Astrocyte of the spinal cord (primary cell): ENCODE results near the gene STT3B.

Source experiments
- DNase-seq: peaks from one replicate; pipeline ENCODE4 v3.0.0; 2011; ENCODE audit warnings: low read depth, low spot score
- H3K4me3 ChIP-seq: 2 replicates; pipeline ENCODE4 v1.5.1; 2011; ENCODE audit warnings: low read depth, mild to moderate bottlenecking, low read length, moderate library complexity
- CTCF ChIP-seq: IDR thresholded peaks from 2 replicates; pipeline ENCODE4 v1.5.1; 2012; ENCODE audit warnings: low read depth, mild to moderate bottlenecking, low read length, inconsistent platforms
- in situ Hi-C: cut with HindIII; loops from 2 replicates; pipeline ENCODE4 v1.10.0; 2017; ENCODE audit warnings: low sequenced_read_pairs

The STT3B gene

GRCh38 chr3:31577232-31577631 lies 44.5 kb downstream of the STT3B start:
- no peak overlapping the region for H3K4me3 ChIP-seq
- TF ChIP-seq CTCF, result no peak
- in situ Hi-C loops, result no loop called here
- no peak for DNase-seq

GRCh38 chr3:31579828-31580227 lies 47.1 kb downstream of the STT3B start:
- in situ Hi-C loops, result no loop called here
- DNase-seq, result no peak
- H3K4me3 ChIP-seq, result no peak overlapping the region
- TF ChIP-seq CTCF, result no peak

- TF ChIP-seq CTCF, result no peak
- H3K4me3 ChIP-seq, result no peak overlapping the region
- no peak for DNase-seq
- in situ Hi-C loops, result no loop called here
These were observed 47.9 kb downstream of the STT3B start for GRCh38 chr3:31580645-31581044.

- in situ Hi-C loops, result no loop called here
- TF ChIP-seq CTCF, result no peak
- H3K4me3 ChIP-seq, result no peak overlapping the region
- no peak for DNase-seq
These were observed 48.9 kb downstream of the STT3B start for GRCh38 chr3:31581660-31582059.

GRCh38 chr3:31589228-31589627 lies 56.5 kb downstream of the STT3B start:
- TF ChIP-seq CTCF, result no peak
- DNase-seq, result no peak
- H3K4me3 ChIP-seq, result no peak overlapping the region
- in situ Hi-C loops, result no loop called here

GRCh38 chr3:31590650-31591049 lies 57.9 kb downstream of the STT3B start:
- H3K4me3 ChIP-seq, result no peak overlapping the region
- no peak for TF ChIP-seq CTCF
- DNase-seq, result no peak
- in situ Hi-C loops, result no loop called here

- in situ Hi-C loops, result no loop called here
- no peak overlapping the region for H3K4me3 ChIP-seq
- DNase-seq, result no peak
- TF ChIP-seq CTCF, result no peak
These were observed 60.0 kb downstream of the STT3B start for GRCh38 chr3:31592764-31593163.
